Activated CD8-positive, alpha-beta memory T cell treated with anti-CD3 and anti-CD28 coated beads for 24 hours (primary cell): ENCODE results near the gene TM4SF20.
A peak's percentile ranks its signal among the peaks of the same experiment; 100 is the strongest.
"Not testable (repeated sequence)": the region's sequence is repeated elsewhere in the genome, so short reads cannot be mapped to it uniquely, and the experiment has no call there.

Source experiments
- DNase-seq: peaks from one replicate; pipeline ENCODE4 v3.0.0-alpha.2; 2020

Gene TM4SF20

DNA sequence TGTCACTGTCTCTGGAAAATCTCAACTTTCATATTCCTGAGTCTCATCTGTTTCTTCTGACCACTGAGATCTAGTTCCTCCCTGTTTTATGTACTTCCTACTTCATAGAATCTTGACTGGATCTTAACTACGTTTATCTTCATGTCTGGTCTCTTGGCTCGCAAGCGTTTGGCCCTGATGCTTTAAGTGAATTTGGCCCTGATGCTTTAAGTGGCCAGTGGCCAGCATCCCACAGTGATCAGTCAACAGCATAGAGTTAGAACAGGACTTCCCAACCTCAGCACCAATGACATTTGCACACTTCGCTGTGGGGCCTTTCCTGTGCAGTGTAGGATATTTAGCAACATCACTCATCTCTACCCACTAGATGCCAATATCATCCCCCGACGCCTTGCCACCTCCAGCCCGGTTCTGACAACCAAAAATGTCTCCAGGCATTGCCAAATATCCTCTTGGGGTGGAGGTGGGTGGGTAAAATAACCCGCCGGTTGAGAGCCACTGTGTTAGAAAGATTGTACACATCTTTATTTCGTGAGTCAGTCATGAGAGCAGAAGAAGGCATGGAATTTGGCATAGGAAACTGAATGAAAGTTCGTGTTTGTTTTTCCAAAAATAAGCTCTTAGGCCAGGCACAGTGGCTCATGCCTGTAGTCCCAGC, 12.2 kb downstream of the TM4SF20 start:
- DNase-seq, result no peak

DNA sequence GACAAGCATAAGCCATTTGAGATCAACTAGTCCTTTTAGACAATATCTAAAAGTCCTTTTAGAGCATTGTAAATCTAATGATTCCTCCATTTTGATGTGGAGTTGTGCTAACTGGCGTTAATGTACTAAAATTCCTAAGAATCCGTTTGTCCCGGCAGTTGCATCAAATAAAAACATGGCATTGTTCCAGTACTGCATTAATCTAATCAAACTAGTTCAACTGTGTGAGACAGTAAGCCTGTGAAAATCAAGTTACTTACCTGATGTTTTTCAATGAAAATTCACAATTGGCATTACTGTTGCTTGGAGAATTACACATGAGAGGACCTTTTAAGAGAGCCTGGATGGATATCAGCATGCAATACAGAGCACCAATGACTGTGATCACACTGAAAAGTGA, 13.3 kb downstream of the TM4SF20 start:
- no peak for DNase-seq

DNA sequence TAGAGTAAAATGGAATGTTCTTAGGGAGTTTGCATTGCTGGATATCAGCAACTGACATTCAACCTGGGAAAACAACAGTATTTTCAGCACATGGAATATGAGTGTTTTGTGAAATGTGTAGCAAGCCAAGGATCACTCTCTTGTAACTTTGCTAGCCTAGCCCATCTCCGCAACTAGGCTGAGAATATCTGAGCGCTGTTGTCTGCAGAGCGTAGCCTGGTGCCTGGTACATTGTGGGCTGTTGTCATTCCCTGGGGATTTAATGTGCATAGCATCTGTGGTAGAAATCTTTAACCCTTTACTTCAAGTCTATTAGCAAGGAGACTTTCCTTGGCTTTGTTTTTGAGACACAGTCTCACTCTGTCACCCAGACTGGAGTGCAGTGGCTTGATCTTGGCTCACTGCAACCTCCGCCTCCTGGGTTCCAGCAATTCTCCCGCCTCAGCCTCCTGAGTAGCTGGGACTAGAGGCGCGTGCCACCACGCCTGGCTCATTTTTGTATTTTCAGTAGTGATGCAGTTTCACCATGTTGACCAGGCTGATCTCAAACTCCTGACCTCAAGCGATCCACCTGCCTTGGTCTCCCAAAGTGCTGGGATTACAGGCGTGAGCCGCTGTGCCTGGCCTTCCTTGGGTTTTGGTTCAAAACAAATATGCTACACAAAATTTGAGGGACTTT, 14.4 kb downstream of the TM4SF20 start:
- DNase-seq, result not testable (repeated sequence)

DNA sequence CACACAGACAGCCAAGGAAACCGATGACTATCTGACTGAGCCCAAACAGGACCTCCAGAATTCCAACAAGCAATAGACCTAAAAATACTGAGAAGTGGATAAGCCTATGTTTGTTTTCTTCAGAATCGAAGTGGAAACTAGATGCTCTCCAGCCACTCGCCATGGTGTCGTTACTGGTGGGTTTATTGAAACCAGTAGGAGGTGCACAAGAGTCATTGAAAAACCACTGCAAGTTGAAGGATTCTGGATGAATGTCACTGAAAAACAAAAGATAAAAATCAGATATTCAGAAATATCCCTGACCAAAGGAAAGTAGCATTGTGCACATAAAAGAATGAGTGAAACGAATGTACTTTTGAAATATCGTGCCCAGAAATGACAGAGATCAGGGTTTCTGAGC, 15.3 kb downstream of the TM4SF20 start:
- DNase-seq, result no peak

DNA sequence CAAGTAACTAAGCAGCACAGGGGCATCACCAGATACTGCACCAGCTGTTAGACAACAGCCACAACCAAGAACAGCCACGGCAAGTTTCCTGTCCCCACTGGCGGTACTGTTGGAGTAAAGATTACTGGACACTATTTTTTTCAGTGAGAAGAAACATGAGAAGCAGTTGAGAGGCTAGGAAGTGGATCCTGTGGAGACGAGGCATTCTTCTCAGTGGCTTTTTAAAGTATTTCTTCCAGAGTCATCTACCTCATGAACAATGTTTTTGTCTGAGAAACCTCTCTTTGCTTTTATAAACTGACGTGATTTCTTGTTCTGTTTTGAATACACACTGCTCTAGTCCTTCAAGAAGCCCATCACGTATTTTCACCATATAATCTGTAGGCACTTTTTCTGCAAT, 18.8 kb downstream of the TM4SF20 start:
- no peak for DNase-seq

DNA sequence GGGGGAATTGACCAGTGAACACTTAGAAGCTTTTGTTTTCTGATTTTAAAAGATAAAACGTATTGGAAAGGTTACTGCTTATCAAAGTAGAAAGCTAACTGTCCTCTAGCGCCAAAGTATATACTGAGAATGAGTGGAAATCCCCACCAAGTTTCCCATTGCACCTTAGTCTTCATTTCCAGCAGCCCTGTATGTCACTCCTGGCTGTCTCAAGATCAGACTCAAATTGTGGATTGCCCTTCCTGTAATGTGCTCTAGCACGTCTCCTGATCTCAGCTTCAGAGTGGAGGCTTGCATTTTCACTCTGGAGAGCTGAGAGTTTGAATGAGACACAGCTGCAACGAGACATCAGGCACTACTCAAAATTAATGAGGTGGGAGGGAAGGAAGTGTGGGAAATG, 27.5 kb downstream of the TM4SF20 start:
- DNase-seq, result no peak

DNA sequence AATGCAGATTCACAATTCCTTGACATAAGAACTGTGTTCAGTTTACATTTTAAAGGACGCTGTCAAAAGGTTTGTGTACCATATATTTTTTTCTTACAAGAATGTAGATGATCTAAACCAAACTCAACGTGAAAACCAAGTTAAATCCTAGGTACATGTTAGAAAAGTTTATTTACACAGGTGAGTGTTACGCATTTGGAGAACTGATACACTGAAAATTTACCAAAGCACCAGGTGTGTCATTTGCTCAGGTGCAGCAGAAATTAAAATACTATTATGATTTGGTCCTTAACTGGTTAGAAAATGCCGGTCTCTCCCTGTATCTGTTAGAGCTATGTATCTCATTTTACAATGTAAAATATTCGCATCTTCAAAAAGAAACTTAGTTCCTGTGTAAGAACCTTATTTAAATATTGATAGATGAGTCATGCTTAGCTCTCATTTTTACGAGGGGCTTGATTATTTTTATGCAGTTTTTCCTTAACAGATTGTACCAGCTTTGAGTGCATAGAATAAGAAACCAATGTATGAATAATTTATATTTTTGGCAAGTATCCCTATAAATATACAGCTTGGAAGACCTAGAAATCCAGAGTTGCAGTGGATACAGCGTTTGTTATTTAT, 29.0 kb downstream of the TM4SF20 start:
- DNase-seq, result no peak

DNA sequence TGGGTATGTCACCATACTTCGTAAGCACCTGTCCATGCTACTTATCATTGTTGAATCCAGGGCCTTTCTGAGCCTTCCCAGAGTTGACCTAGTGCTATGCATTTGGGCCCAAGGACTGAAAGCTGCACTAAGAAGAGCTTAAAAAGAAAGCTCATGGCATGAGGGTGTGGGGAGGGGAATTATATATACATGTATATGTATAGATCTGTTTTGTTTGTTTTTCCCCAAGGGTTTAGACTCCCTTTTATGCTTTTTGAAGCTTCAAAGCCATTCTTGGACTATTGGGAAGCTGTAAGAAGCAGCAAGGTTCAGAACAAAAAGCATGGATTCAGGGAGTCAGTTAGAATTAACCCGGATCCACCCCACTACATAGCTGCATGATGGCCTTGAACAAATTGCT, 30.8 kb downstream of the TM4SF20 start:
- no peak for DNase-seq

DNA sequence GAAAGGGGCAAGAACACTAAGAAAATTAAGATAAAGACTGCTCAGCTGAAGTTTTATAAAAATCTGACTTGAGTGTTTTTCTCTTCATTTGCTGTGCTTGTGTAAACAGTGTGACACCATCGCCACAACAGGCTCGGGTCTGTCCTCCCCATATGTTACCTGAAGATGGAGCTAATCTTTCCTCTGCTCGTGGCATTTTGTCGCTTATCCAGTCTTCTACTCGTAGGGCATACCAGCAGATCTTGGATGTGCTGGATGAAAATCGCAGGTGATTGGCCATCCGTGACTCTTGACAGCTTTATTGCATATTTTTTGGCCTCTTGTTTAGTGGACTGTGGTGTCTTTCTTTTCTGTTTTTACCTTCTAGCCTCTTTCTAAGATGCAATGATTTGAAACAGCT, 32.0 kb downstream of the TM4SF20 start:
- no peak for DNase-seq

DNA sequence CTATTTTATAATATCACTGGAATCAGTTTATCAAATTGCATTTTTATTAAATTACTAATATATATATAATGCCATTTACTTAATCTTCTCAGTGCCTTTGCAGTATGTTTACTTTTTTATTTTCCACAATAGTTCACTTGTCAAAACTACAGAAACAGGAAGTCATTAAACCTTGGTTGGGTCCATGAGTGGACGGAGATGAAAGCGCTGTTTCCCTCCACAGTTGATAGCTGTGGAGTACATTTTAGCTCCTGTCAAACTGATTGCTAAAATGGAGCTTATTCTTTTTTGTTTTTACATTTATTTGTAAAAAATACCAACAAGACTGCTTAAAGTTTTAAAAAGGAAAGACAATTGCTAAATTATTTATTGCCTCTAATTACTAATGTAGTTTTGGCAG, 34.9 kb downstream of the TM4SF20 start:
- DNase-seq, result no peak

DNA sequence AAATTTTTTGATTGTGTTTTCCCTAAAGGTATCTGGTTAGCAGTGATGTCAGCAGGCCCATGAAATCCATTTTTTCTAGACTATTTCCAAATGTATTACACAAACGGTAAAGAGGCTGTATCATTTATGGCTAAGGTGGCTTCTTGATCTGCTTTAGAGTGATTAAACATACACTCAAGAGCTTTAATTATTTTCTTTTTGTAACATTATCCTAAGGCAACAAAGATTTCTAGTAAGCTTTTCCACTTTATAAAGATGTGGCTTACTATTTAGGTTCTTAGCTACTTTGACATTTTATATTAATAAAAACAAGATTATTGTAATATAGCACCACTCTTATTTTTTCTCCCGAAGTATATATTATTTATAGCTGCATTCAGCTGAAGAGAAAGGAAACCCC, 37.6 kb downstream of the TM4SF20 start:
- no peak for DNase-seq

DNA sequence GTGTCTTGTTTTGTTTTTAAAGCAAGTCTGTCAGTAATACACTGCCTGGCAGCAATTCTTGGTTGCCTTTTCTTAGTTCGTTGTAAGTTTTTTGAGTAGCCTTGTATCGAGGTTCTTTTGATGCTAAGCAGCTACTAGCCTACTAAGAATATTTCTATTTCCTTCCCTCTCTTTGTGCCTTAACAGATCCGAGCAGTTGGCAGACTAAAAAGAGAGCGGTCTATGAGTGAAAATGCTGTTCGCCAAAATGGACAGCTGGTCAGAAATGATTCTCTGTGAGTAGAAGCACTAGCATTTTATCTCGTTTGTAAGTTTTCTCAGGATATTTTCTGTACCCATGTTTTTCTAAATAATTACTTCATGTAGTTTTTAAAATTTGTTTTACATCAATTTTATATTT, 39.0 kb downstream of the TM4SF20 start:
- DNase-seq, result no peak

DNA sequence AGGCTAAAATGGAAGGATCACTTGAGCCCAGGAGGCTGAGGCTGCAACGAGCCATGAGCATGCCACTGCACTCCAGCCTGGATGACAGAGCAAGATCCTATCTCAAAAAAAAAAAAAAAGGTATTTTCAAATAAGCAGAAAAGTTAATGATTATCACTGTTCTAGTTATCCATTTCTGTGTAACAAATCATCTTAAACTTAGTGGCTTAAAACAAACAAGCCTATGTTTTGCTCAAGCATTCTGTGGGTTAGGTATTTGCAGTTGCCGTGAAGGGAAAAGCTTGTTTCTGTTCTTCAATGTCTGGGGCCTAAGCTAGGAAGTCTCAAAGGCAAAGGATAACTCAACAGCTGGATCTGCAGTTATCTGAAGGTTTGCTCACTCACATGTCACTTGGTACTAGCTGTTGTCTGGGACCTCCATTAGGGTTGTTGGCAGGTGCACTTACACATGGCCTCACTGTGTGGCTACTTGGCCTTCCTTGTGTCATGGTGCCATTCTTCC, 40.0 kb downstream of the TM4SF20 start:
- no peak for DNase-seq

DNA sequence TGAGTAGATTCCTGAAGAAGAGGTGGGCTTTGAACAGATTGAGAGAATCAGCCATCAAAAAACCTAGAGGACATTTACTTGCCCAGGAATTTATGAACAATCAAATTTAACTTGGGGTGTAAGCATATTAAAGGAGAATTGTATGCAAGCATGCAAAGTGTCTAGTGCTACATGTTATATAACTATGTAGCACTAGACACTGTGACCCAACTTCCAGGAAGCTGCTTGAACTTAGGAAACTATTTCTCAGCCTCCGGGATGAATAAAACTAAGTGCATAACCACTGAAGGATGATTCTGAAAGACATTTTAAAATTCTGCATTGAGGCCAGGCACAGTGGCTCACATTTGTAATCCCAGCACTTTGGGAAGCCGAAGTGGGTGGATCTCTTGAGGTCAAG, 41.7 kb downstream of the TM4SF20 start:
- DNase-seq, result no peak

DNA sequence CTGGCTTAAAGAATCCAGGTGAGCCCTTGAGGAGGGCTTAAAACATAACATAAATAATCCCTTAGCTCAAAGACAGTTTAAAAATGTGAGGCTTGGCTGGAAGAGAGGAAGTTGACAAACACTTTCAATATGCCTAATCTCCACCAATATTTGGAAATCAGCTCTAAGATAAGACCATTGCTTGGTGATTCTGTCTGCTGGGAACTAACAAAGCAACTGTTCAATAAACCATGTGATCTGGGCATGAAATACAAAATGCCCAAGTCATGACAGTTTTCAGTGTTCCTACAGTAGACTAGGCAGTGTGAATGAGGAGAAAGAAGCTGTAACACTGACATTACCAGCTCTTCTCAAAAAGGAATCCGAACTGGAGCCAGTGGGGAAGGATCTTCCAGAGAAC, 43.4 kb downstream of the TM4SF20 start:
- DNase-seq, result no peak

DNA sequence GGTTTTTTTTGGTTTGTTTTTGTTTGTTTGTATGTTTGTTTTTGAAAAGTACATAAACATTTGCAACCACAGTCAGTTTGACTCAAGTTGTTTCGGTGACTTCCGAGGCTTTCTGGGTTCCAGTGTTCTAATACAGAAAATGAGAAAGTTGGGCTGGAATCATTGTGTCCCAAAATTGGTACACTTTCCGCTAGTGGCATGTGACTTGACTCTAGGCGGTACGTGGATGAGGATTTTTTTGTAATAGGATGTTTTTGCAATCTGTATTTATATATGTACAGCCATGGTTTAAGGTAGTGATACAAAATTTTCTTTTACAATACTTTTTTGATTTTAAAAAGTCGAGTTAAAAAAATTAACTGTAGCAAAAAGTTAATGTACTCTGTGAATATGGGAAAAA, 52.3 kb downstream of the TM4SF20 start:
- no peak for DNase-seq

DNA sequence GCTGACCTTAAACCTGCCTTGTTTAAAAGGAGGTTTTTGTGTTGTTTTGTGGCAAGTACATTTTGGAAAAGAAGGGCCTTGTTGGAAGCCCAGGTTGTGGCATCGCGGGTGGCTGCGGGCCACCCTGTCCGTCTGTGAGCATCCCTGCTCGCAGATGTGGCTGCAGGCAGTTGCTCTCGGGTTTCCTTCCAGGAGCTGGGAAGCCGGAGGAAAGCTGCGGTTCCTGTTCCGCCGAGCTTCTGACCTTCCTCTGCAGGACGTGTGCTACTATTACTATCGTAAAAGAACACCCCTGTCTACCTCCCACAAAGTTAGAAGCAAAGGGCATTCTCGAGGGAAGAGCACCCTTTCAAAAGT, 53.3 kb downstream of the TM4SF20 start:
- DNase-seq, result no peak

DNA sequence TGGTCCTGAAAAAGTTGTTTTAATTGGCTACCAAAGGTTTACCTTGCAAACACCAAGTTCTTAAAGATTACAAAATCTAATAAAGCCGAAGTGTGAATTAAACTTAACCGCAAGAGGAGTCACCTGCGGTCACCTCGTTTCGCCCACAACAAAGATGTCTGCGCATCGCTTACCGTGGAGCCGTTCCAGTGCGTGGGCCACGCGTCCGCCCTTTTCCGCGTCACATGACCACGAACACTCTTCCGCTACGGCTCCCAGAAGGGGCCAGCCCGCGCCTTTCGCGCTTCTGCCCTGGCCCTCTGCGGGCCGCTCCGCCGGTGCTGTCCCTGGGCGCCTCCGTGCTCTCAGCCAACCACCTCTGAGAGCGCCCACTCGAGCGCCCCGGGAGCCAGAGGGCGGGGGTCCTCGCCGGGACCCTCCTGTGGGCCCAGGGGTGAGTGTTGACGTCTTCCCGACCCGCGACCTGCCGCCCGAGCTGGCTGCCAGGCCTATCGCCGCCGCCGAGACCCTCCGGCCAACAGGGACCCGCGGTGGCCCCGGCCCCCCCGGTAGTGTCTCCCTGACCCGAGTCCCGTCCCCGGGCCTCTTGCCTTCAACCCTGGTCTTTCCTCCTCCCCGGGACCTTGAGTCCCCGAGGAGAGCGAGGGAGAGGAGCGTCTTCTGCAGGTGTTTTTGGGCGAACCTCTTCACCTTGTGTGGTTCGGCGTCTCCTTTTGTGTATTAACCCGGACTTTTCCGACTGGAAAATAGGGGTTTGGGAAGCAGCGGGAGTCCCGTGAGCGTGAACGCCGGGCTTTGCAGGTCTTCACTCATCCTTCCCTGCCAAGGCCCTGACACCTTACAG, 53.9 kb downstream of the TM4SF20 start, which contains the start of gene MFF:
MFF (plus strand) TSS at position 257 of the 844 bp plus-strand sequence. CDS start 5,415 bp downstream, outside the sequence.
- peak; percentile 94 for DNase-seq

DNA sequence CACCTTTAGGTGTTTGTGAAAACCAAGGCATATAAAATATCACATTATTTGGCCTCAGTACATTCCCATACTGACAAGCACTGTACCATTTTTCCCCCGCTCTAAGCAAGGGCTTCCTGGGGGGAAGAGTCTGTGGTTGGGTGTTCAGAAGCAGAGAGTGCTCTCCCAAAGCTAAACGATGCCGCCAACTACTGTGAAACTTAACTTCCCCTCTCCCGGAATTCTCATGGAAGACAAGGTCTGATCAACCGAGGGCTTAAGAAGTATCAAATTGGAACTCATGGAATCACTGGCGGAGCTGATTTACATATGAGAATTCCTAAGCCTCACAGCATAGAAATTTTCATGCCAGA, 54.5 kb downstream of the TM4SF20 start:
- DNase-seq, result peak; percentile 62

DNA sequence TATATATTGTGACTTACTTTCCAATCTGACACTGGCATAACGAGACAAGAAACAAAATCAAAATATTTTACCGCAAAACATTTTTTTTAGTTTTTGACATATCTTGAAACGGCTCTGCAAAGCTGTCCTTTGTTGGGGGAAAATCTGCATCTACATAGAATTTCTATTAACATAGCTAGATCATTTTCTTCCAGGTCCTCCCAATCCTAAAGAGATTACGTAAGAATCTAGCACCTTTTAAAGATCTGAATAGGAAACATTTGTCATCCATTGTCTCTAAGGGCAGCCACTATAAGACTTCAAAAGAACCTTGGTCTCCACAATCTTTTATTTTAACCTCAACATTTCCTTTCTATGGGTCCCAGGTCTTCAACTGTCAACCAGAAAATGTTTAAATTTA, 55.3 kb downstream of the TM4SF20 start:
- DNase-seq, result no peak

DNA sequence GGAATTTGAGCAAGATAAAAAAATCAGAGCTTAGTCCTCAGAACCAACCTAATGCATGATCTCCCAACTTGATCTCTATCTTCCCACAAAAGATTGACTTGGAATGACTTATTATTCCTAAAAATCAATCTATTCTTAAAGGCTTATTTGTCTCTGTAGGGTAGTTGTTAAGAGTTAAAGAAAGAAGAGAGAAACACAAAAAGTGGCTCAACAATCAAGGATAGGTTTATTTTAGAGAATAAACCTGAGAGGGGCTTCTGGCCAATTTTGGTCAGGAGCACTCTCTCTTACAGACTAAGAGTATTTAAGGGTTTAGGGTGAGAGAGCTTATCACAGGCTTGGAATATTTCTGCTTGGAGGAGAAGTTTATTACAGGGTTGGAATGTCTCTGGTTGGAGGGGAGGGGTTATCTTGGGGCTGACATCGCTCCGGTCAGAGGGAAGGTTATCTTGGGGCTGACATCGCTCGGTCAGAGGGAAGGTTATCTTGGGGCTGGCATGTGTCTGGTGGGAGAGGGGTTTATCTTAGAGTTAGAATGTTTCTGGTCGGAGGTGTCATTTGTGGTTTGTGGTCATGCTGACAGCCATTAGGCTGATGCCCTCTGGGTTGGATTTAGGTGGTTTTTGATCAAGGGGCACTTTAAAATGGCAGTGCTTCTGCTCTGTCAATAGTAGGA, 56.4 kb downstream of the TM4SF20 start:
- DNase-seq, result no peak

DNA sequence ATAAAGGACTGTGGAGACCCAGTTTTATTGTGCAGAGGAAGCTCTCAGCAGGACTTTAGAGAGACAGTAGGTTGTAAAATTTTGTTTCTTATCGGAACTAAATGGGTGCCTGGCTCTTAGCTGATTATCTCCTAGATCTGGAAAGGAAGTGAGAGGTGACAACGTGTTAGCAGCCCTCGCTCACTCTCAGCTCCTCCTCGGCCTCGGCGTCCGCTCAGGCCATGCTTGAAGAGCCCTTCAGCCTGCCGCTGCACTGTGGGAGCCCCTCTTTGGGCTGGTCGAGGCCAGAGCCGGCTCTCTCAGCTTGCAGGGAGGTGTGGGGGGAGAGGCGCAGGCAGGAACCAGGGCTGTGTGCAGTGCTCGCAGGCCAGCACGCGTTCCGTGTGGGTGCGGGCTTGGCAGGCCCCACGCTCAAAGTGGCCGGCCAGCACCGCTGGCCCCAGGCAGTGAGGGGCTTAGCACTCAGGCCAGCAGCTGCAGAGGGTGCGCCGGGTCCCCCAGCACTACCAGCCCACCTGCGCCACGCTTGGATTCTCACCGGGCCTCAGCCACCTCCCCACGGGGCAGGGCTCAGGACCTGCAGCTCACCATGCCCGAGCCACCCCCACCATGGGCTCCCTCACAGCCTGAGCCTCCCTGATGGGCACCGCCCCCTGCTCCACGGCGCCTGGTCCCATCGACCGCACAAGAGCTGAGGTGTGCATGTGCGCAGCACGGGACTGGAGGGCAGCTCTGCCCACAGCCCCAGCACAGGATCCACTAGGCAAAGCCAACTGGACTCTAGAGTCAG, 58.6 kb downstream of the TM4SF20 start:
- DNase-seq, result no peak
